IMR-90 (cell line): ENCODE results near the gene CHN1. TPM values are rescaled to one million over a fixed set of nuclear protein-coding genes. Genes with fewer than 3 reads are reported as not detected.

ENCODE experiments used
- ATAC-seq: fragments of 200-7000 bp; cut with Tn5 transposase; 2 replicates; pipeline ENCODE4 v1.9.1; 2020; ENCODE audit warnings: low read depth, mild to moderate bottlenecking, moderate library complexity
- BruUV-seq: library from RNA; stranded (reverse); fragments of 400-500 nt; replicated peaks from 2 replicates; lab custom pipeline; 2021; lab: Mats Ljungman, UMichigan
- CTCF ChIA-PET: fragments of 300-600 bp; formaldehyde crosslinking; extraction: SDS; loops from one replicate; lab custom pipeline; 2021; ENCODE audit warnings: antibody characterized with exemption; lab: Yijun Ruan, JAX
- POLR2A ChIA-PET: fragments of 300-600 bp; sonication (Branson Sonifier 250); formaldehyde crosslinking; loops from one replicate; lab custom pipeline; 2022; ENCODE audit warnings: antibody characterized with exemption; ENCODE audit not compliant: unreplicated experiment; lab: Charles Lee
- DNase-seq: peaks from one replicate; pipeline ENCODE4 v3.0.0; 2013
- H2AFZ ChIP-seq: replicated peaks from 2 replicates; pipeline ENCODE3; 2013; ENCODE audit warnings: low read length, mild to moderate bottlenecking; ENCODE audit not compliant: poor library complexity
- H2AK5ac ChIP-seq: 2 replicates; pipeline ENCODE4 v1.6.1; 2013; ENCODE audit warnings: low read depth, low read length, inconsistent platforms
- H2AK9ac ChIP-seq: replicated peaks from 2 replicates; pipeline ENCODE3; 2013; ENCODE audit warnings: mild to moderate bottlenecking, low read depth, low read length, moderate library complexity; ENCODE audit not compliant: poor library complexity
- H2BK120ac ChIP-seq: 2 replicates; pipeline ENCODE4 v1.6.1; 2013; ENCODE audit warnings: low read depth, low read length, inconsistent platforms
- H2BK15ac ChIP-seq: 3 replicates; pipeline ENCODE4 v1.6.1; 2013; ENCODE audit warnings: low read depth, low read length, inconsistent platforms
- H2BK20ac ChIP-seq: 2 replicates; pipeline ENCODE4 v1.6.1; 2013; ENCODE audit warnings: low read depth, mild to moderate bottlenecking, inconsistent platforms, low read length, moderate library complexity
- H2BK5ac ChIP-seq: 2 replicates; pipeline ENCODE4 v1.6.1; 2013; ENCODE audit warnings: mild to moderate bottlenecking, low read depth, low read length, inconsistent platforms; ENCODE audit not compliant: poor library complexity, severe bottlenecking
- H3K14ac ChIP-seq: replicated peaks from 2 replicates; pipeline ENCODE4 v1.6.1; 2013; ENCODE audit warnings: low read depth, low read length, inconsistent platforms
- H3K18ac ChIP-seq: 2 replicates; pipeline ENCODE4 v1.6.1; 2013; ENCODE audit warnings: low read depth, low read length, control low read depth
- H3K23ac ChIP-seq: 2 replicates; pipeline ENCODE4 v1.6.1; 2013; ENCODE audit warnings: low read depth, low read length, inconsistent platforms
- H3K27ac ChIP-seq: 2 replicates; pipeline ENCODE4 v1.5.1; 2013; ENCODE audit warnings: mild to moderate bottlenecking, control low read depth, low read length; ENCODE audit not compliant: insufficient read depth
- H3K27me3 ChIP-seq: 2 replicates; pipeline ENCODE4 v1.6.1; 2013; ENCODE audit warnings: low read length; ENCODE audit not compliant: control insufficient read depth, insufficient read depth
- H3K36me3 ChIP-seq: 2 replicates; pipeline ENCODE4 v1.6.1; 2013; ENCODE audit warnings: low read length, mixed read lengths; ENCODE audit not compliant: control insufficient read depth, insufficient read depth
- H3K4ac ChIP-seq: 2 replicates; pipeline ENCODE4 v1.6.1; 2013; ENCODE audit warnings: low read depth, low read length, inconsistent platforms
- H3K4me1 ChIP-seq: 2 replicates; pipeline ENCODE4 v1.6.1; 2013; ENCODE audit warnings: low read length, mixed read lengths; ENCODE audit not compliant: control insufficient read depth, insufficient read depth
- H3K4me2 ChIP-seq: 2 replicates; pipeline ENCODE4 v1.6.1; 2013; ENCODE audit warnings: low read depth, mild to moderate bottlenecking, control low read depth, low read length, moderate library complexity
- H3K4me3 ChIP-seq: 2 replicates; pipeline ENCODE4 v1.5.1; 2013; ENCODE audit warnings: low read depth, mild to moderate bottlenecking, control low read depth, low read length, moderate library complexity; ENCODE audit not compliant: insufficient read depth
- H3K56ac ChIP-seq: 2 replicates; pipeline ENCODE4 v1.6.1; 2013; ENCODE audit warnings: low read length, inconsistent platforms; ENCODE audit not compliant: insufficient read depth; ENCODE audit errors: extremely low read depth
- H3K79me1 ChIP-seq, 2 experiments: 2 replicates each; pipeline ENCODE4 v1.6.1; 2013; ENCODE audit warnings: low read length in 2 of 2, inconsistent platforms in 1 of 2, low read depth in 1 of 2
- H3K9ac ChIP-seq: 2 replicates; pipeline ENCODE4 v1.6.1; 2013; ENCODE audit warnings: low read depth, low read length, control low read depth
- H3K9me1 ChIP-seq: 2 replicates; pipeline ENCODE4 v1.6.1; 2013; ENCODE audit warnings: low read length, inconsistent platforms; ENCODE audit not compliant: insufficient read depth
- H3K9me3 ChIP-seq: 2 replicates; pipeline ENCODE4 v1.6.1; 2013; ENCODE audit warnings: low read length; ENCODE audit not compliant: control insufficient read depth, insufficient read depth
- H4K20me1 ChIP-seq: 2 replicates; pipeline ENCODE4 v1.6.1; 2013; ENCODE audit warnings: low read length, inconsistent platforms; ENCODE audit not compliant: insufficient read depth
- H4K5ac ChIP-seq: 2 replicates; pipeline ENCODE4 v1.6.1; 2013; ENCODE audit warnings: mild to moderate bottlenecking, low read depth, low read length, control low read depth
- H4K8ac ChIP-seq, 2 experiments: 2 replicates each; pipeline ENCODE4 v1.6.1; 2013; ENCODE audit warnings: low read depth in 2 of 2, low read length in 2 of 2, control low read depth in 1 of 2, inconsistent platforms in 1 of 2
- H4K91ac ChIP-seq: 2 replicates; pipeline ENCODE4 v1.6.1; 2013; ENCODE audit warnings: low read depth, low read length, inconsistent platforms; ENCODE audit not compliant: insufficient read depth
- BHLHE40 ChIP-seq: fragments of 150-350 bp; IDR thresholded peaks from 2 replicates; pipeline ENCODE4 v1.6.1; 2016; ENCODE audit warnings: mild to moderate bottlenecking, low read depth, low read length
- CEBPB ChIP-seq: IDR thresholded peaks from 2 replicates; pipeline ENCODE4 v1.6.1; 2012; ENCODE audit warnings: low read depth, low read length, improper control_type of control experiment
- FOS ChIP-seq: fragments of 150-350 bp; IDR thresholded peaks from 2 replicates; pipeline ENCODE4 v1.6.1; 2016; ENCODE audit warnings: low read depth, low read length
- MAFK ChIP-seq: IDR thresholded peaks from 2 replicates; pipeline ENCODE4 v1.6.1; 2012; ENCODE audit warnings: low read depth, low read length, improper control_type of control experiment
- MAZ ChIP-seq: IDR thresholded peaks from 2 replicates; pipeline ENCODE4 v1.6.1; 2012; ENCODE audit warnings: low read depth, mild to moderate bottlenecking, low read length, improper control_type of control experiment, moderate library complexity, borderline replicate concordance
- MXI1 ChIP-seq: IDR thresholded peaks from 2 replicates; pipeline ENCODE4 v1.6.1; 2012; ENCODE audit warnings: low read depth, mild to moderate bottlenecking, low read length, moderate library complexity, borderline replicate concordance
- NFE2L2 ChIP-seq: fragments of 150-350 bp; IDR thresholded peaks from 2 replicates; pipeline ENCODE4 v1.6.1; 2016; ENCODE audit warnings: low read depth, mild to moderate bottlenecking, low read length
- POLR2A ChIP-seq: IDR thresholded peaks from 2 replicates; pipeline ENCODE4 v1.6.1; 2012; ENCODE audit warnings: mild to moderate bottlenecking, low read depth, low read length
- RAD21 ChIP-seq: IDR thresholded peaks from 2 replicates; pipeline ENCODE4 v1.6.1; 2012; ENCODE audit warnings: low read length, improper control_type of control experiment
- RCOR1 ChIP-seq: IDR thresholded peaks from 2 replicates; pipeline ENCODE4 v1.6.1; 2012; ENCODE audit warnings: mild to moderate bottlenecking, low read length, improper control_type of control experiment; ENCODE audit not compliant: insufficient replicate concordance
- SMC3 ChIP-seq: fragments of 150-350 bp; IDR thresholded peaks from 2 replicates; pipeline ENCODE4 v1.6.1; 2016; ENCODE audit warnings: low read depth, mild to moderate bottlenecking, antibody characterized with exemption, low read length, moderate library complexity
- WGBS, 2 experiments: methylation state at CpG; one replicate each; pipeline versions ENCODE4 v1.1.5 to v1.1.7; 2013; ENCODE audit warnings: missing lambda C conversion rate in 2 of 2; ENCODE audit not compliant: insufficient read length in 1 of 2; ENCODE audit errors: extremely low coverage in 2 of 2; 5-methylcytosine and 5-hydroxymethylcytosine counted together
- dilution Hi-C: fragments of 300-500 bp; cut with HindIII; formaldehyde crosslinking; loops from one replicate; pipeline ENCODE4 v1.14.3; 2018; ENCODE audit warnings: low sequenced_read_pairs; ENCODE audit not compliant: unreplicated experiment
- in situ Hi-C: fragments of 300-500 bp; cut with MboI; formaldehyde crosslinking; loops from 3 replicates; pipeline ENCODE4 v1.14.3; 2019; ENCODE audit warnings: low sequenced_read_pairs, inconsistent platforms, mixed read lengths
- intact Hi-C: fragments of 100-400 bp; cut with micrococcal nuclease; formaldehyde crosslinking; loops from 2 replicates; pipeline ENCODE4 v1.10.0; 2022
- polyA plus RNA-seq, 3 experiments: library from polyadenylated mRNA; depleted of rRNA; stranded (reverse); fragments of >200 nt; gene quantifications; 2 replicates each; pipeline ENCODE4 v1.2.3, GENCODE V29; 2012; ENCODE audit warnings: low replicate concordance in 1 of 3
- total RNA-seq: library from RNA; depleted of rRNA; stranded (reverse); fragments of >200 nt; gene quantifications from 2 replicates; pipeline ENCODE4 v1.2.3, GENCODE V29; 2012
- TF ChIP-seq, protein P1 (sequence below): fragments of 150-350 bp; IDR thresholded peaks from 2 replicates; pipeline ENCODE4 v1.6.1; 2017; ENCODE audit warnings: mild to moderate bottlenecking, antibody characterized with exemption, low read length, low read depth
- TF ChIP-seq, protein P2 (sequence below): conservative IDR thresholded peaks from 2 replicates; pipeline ENCODE4 v1.5.1; 2012; ENCODE audit warnings: mild to moderate bottlenecking, low read depth, low read length, improper control_type of control experiment
- TF ChIP-seq, protein P3 (sequence below): fragments of 150-350 bp; IDR thresholded peaks from 2 replicates; pipeline ENCODE4 v1.6.1; 2016; ENCODE audit warnings: low read depth, mild to moderate bottlenecking, low read length, moderate library complexity, borderline replicate concordance

The CHN1 gene
- total and polyA plus RNA-seq, 2 of the 4 experiments (the other 2 are of a cell fraction) = 58.4 to 66.9 TPM

DNA sequence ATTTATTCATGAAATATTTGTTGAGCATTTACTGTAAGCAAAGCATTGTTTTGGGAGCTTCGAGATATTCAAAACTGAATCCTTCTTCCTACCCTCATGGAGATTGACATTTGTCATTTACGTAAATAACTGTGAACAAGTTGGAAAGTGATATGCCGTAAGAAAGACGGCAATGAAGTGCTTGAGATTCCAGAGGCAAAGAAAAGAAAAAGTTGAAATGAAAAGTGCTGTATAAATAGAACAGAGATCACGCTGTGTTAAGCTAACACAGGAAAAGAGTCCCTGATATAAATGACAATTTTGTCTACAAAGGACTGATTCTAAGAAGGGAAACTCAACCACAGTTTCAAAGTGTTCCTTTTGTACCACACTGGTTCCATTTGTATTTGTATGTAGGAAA is 242.7 kb downstream of the CHN1 start:
- Histone ChIP-seq H3K4me3 (no peak overlapping the region), H3K36me3 (no peaks in the 10 kb centered on the region), H3K27me3 (no peaks in the 10 kb centered on the region), H3K9ac (peak overlapping the region; percentile 23; the same call in 1 of the 2 replicates), H3K56ac (0 out of 2 replicates have a peak overlapping the region, but pooled peaks have one; percentile 39), H2AK5ac (no peak overlapping the region), H3K18ac (peak overlapping the region; percentile 90), H4K8ac (peak overlapping the region; percentile 48 to 49; a peak in 2 of 4 replicates), H2BK20ac (peak overlapping the region; percentile 24; the same call in 1 of the 2 replicates), H3K23ac (peak overlapping the region; percentile 9; the same call in 1 of the 2 replicates), H2AFZ (no peak overlapping the region), H2AK9ac (no peak overlapping the region), H3K4ac (peak overlapping the region; percentile 52; the same call in 1 of the 2 replicates), H4K91ac (no peak overlapping the region), H4K5ac (peak overlapping the region; percentile 75), H2BK120ac (peak overlapping the region; percentile 38; the same call in 1 of the 2 replicates), H2BK5ac (peak overlapping the region; percentile 87), H4K20me1 (no peaks in the 10 kb centered on the region), H3K4me2 (no peak overlapping the region; the same call in 1 of the 2 replicates), H2BK15ac (no peak overlapping the region; the same call in 2 of the 3 replicates), H3K14ac (peak overlapping the region; percentile 1; the same call in 1 of the 2 replicates), H3K9me1 (peaks cover 26% of the 10 kb centered on the region), H3K79me1 (0 out of 4 replicates have a peak, but pooled peaks cover 0 to 4% of the 10 kb centered on the region in 2 experiments), H3K27ac (peak overlapping the region; percentile 63; the same call in 1 of the 2 replicates), H3K9me3 (no peaks in the 10 kb centered on the region), H3K4me1 (peaks cover 22% of the 10 kb centered on the region)
- intact Hi-C loops = loop anchor here (5.0 kb wide), 1 partner anchor 335 kb away; no protein-coding TSS in a partner anchor
- dilution Hi-C loops = loop anchor here (25.0 kb wide), 1 partner anchor 225 kb away; no protein-coding TSS in a partner anchor
- POLR2A ChIA-PET = no interaction called here
- DNase-seq = no peak
- in situ Hi-C loops = no loop called here
- CTCF ChIA-PET = interaction anchor here (1.4 to 1.9 kb wide), 6 partner anchors 9 to 228 kb away, joined by 3 to 7 read pairs (median 5); no protein-coding TSS in a partner anchor
- no peak for TF ChIP-seq SMC3
- no peak for TF ChIP-seq NFE2L2
- TF ChIP-seq MAFK = no peak
- TF ChIP-seq, protein P1, sequence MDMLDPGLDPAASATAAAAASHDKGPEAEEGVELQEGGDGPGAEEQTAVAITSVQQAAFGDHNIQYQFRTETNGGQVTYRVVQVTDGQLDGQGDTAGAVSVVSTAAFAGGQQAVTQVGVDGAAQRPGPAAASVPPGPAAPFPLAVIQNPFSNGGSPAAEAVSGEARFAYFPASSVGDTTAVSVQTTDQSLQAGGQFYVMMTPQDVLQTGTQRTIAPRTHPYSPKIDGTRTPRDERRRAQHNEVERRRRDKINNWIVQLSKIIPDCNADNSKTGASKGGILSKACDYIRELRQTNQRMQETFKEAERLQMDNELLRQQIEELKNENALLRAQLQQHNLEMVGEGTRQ = no peak
- no peak for TF ChIP-seq BHLHE40
- no peak for TF ChIP-seq CEBPB
- TF ChIP-seq, protein P2, sequence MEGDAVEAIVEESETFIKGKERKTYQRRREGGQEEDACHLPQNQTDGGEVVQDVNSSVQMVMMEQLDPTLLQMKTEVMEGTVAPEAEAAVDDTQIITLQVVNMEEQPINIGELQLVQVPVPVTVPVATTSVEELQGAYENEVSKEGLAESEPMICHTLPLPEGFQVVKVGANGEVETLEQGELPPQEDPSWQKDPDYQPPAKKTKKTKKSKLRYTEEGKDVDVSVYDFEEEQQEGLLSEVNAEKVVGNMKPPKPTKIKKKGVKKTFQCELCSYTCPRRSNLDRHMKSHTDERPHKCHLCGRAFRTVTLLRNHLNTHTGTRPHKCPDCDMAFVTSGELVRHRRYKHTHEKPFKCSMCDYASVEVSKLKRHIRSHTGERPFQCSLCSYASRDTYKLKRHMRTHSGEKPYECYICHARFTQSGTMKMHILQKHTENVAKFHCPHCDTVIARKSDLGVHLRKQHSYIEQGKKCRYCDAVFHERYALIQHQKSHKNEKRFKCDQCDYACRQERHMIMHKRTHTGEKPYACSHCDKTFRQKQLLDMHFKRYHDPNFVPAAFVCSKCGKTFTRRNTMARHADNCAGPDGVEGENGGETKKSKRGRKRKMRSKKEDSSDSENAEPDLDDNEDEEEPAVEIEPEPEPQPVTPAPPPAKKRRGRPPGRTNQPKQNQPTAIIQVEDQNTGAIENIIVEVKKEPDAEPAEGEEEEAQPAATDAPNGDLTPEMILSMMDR = no peak
- TF ChIP-seq RAD21 = no peak
- no peak for TF ChIP-seq MAZ
- no peak for TF ChIP-seq RCOR1
- no peak for TF ChIP-seq MXI1
- TF ChIP-seq, protein P3, sequence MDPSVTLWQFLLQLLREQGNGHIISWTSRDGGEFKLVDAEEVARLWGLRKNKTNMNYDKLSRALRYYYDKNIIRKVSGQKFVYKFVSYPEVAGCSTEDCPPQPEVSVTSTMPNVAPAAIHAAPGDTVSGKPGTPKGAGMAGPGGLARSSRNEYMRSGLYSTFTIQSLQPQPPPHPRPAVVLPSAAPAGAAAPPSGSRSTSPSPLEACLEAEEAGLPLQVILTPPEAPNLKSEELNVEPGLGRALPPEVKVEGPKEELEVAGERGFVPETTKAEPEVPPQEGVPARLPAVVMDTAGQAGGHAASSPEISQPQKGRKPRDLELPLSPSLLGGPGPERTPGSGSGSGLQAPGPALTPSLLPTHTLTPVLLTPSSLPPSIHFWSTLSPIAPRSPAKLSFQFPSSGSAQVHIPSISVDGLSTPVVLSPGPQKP = no peak
- TF ChIP-seq POLR2A = no peak
- no peak for TF ChIP-seq FOS
- BruUV-seq = no TSS peak
- ATAC-seq = no peak
- no CpG with 5 or more reads among the region's 5 CpGs for WGBS, 2 experiments
